NT2/D1 (cell line): Measurements from ENCODE around the gene FAM83D.

Source experiments
- SUZ12 ChIP-seq: IDR thresholded peaks from 2 replicates; pipeline ENCODE4 v1.6.1; 2011; ENCODE audit not compliant: insufficient read length, insufficient read depth; ENCODE audit errors: extremely low read depth
- YY1 ChIP-seq: IDR thresholded peaks from 2 replicates; pipeline ENCODE4 v1.6.1; 2011; ENCODE audit not compliant: insufficient read length, insufficient read depth
- ZNF274 ChIP-seq: IDR thresholded peaks from 2 replicates; pipeline ENCODE4 v1.6.1; 2011; ENCODE audit warnings: mild to moderate bottlenecking, low read depth, low read length

DNA sequence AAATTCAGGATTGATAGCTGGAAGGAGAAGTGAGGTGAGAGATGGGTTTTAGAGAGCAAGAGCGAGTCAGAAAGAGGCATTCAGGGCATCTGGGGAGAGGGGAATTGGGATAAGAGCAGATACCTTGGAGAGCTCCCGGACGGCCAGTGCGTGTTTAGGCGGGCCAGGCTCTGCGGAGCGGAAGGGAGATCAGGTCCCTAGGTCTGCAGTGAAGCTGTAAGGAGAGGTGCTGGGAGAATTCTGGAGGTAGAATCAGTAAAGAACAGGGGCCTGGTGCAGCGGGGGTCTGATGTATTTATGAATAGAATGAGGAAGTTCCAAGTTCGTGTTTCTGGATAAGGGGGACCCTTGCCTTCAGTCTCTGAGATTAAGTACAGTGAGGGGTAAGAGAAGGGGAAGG lies 47.4 kb upstream of the FAM83D start:
- no peak for TF ChIP-seq YY1
- TF ChIP-seq SUZ12 = no peak
- TF ChIP-seq ZNF274 = no peak
